Smooth muscle cell (in vitro differentiated cells): ENCODE data around the gene TNRC6C. TPM values are rescaled to one million over a fixed set of nuclear protein-coding genes. Genes with fewer than 3 reads are reported as not detected.

Experiments
- DNase-seq: peaks from one replicate; lab custom pipeline; 2025; ENCODE audit not compliant: unreplicated experiment; lab: John Stamatoyannopoulos, UW
- H2AFZ ChIP-seq: fragments of 200-600 bp; sonication (generic); 2 replicates; pipeline ENCODE4 v1.6.0; 2016; ENCODE audit warnings: antibody characterized with exemption, low read depth, mild to moderate bottlenecking
- H3F3A ChIP-seq: fragments of 200-600 bp; sonication (generic); 2 replicates; pipeline ENCODE4 v1.6.0; 2017; ENCODE audit warnings: antibody characterized with exemption, low read depth
- H3K27ac ChIP-seq: fragments of 200-600 bp; sonication (generic); 2 replicates; pipeline ENCODE4 v1.5.1; 2016; ENCODE audit warnings: low read depth, mild to moderate bottlenecking
- H3K27me3 ChIP-seq: fragments of 200-600 bp; sonication (generic); 2 replicates; pipeline ENCODE4 v1.6.1; 2016; ENCODE audit warnings: low read depth, mild to moderate bottlenecking
- H3K36me3 ChIP-seq: fragments of 200-600 bp; sonication (generic); 2 replicates; pipeline ENCODE4 v1.5.1; 2016; ENCODE audit warnings: low read depth
- H3K4me1 ChIP-seq: fragments of 200-600 bp; sonication (generic); 2 replicates; pipeline ENCODE4 v1.5.1; 2016; ENCODE audit warnings: low read depth
- H3K4me2 ChIP-seq: fragments of 200-600 bp; sonication (generic); 2 replicates; pipeline ENCODE4 v1.6.0; 2016; ENCODE audit warnings: mild to moderate bottlenecking
- H3K4me3 ChIP-seq: fragments of 200-600 bp; sonication (generic); 2 replicates; pipeline ENCODE4 v1.5.1; 2016; ENCODE audit warnings: mild to moderate bottlenecking
- H3K79me2 ChIP-seq: fragments of 200-600 bp; sonication (generic); 2 replicates; pipeline ENCODE4 v1.6.0; 2016; ENCODE audit warnings: low read depth, mild to moderate bottlenecking
- H3K9ac ChIP-seq: fragments of 200-600 bp; sonication (generic); 2 replicates; pipeline ENCODE4 v1.6.0; 2016; ENCODE audit warnings: low read depth
- H3K9me3 ChIP-seq: fragments of 200-600 bp; sonication (generic); replicated peaks from 2 replicates; pipeline ENCODE4 v1.5.1; 2016; ENCODE audit warnings: low read depth
- H4K20me1 ChIP-seq: fragments of 200-600 bp; sonication (generic); 2 replicates; pipeline ENCODE4 v1.6.0; 2016; ENCODE audit warnings: low read depth
- WGBS: methylation state at CpG from one replicate; pipeline ENCODE4 v1.1.7; 2016; ENCODE audit warnings: low lambda C conversion rate; 5-methylcytosine and 5-hydroxymethylcytosine counted together
- polyA plus RNA-seq: library from polyadenylated mRNA; unstranded; fragments of >200 nt; fragmentation: Nextera tagmentation; extraction: Ambion mirVana; gene quantifications from 2 replicates; pipeline ENCODE4 v1.2.1, GENCODE V29; 2016
- total RNA-seq: library from RNA; depleted of rRNA; stranded (reverse); fragments of >200 nt; gene quantifications from 2 replicates; pipeline ENCODE4 v1.2.3, GENCODE V29; 2014
- TF ChIP-seq, protein P1 (sequence below): fragments of 200-600 bp; sonication (generic); IDR thresholded peaks from 2 replicates; pipeline ENCODE4 v1.5.1; 2017; ENCODE audit warnings: borderline replicate concordance, mild to moderate bottlenecking, antibody characterized with exemption; ENCODE audit not compliant: insufficient read depth, poor library complexity, severe bottlenecking

The TNRC6C gene
- total and polyA plus RNA-seq, 2 experiments from 2014 or later: 2.4 to 3.9 TPM

DNA sequence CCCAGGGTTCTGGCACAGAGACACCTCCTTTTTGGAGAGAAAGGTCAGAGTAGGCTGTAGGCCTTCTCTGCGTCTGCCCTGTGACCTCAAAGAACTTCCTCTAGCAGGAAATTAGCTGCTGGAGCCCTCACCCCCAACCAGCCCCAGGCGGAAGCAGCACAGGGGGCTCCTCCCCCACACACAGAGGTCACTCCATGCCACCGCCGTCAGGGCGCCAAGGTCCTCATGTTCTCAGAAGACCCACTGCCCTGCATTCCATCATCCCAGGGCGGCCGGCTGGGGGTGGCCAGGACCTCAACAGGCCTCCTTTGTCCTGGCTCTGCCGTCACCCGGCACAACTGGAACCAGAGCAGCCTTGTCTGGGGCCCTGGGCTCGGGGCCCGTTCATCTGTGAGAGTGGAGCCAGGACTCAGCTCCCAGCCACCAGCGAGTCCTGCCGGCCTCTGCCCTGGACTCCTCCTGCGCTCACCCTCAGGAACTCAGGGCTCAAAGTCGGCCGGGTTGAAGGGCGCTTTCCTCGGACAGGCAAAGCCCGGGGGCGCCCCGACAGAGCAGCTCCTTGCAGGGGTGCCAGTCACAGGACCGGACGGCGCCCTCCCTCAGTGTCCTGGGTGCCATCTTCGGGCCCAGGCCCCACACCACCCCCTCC lies 168.9 kb downstream of the TNRC6C start:
- Histone ChIP-seq H3F3A (no peaks in the 10 kb centered on the region), H3K4me1 (peaks cover 13% of the 10 kb centered on the region), H3K27ac (no peak overlapping the region), H3K9ac (peak overlapping the region; percentile 66), H3K4me2 (peak overlapping the region; percentile 99), H4K20me1 (no peaks in the 10 kb centered on the region), H3K36me3 (no peaks in the 10 kb centered on the region), H2AFZ (peak overlapping the region; percentile 90), H3K4me3 (peak overlapping the region; percentile 91), H3K27me3 (peaks cover 17% of the 10 kb centered on the region), H3K79me2 (no peaks in the 10 kb centered on the region), H3K9me3 (no peaks in the 10 kb centered on the region)
- TF ChIP-seq, protein P1, sequence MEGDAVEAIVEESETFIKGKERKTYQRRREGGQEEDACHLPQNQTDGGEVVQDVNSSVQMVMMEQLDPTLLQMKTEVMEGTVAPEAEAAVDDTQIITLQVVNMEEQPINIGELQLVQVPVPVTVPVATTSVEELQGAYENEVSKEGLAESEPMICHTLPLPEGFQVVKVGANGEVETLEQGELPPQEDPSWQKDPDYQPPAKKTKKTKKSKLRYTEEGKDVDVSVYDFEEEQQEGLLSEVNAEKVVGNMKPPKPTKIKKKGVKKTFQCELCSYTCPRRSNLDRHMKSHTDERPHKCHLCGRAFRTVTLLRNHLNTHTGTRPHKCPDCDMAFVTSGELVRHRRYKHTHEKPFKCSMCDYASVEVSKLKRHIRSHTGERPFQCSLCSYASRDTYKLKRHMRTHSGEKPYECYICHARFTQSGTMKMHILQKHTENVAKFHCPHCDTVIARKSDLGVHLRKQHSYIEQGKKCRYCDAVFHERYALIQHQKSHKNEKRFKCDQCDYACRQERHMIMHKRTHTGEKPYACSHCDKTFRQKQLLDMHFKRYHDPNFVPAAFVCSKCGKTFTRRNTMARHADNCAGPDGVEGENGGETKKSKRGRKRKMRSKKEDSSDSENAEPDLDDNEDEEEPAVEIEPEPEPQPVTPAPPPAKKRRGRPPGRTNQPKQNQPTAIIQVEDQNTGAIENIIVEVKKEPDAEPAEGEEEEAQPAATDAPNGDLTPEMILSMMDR: no peak
- no peak for DNase-seq
- 10% methylated on average over 25 of the region's 25 CpGs for WGBS

DNA sequence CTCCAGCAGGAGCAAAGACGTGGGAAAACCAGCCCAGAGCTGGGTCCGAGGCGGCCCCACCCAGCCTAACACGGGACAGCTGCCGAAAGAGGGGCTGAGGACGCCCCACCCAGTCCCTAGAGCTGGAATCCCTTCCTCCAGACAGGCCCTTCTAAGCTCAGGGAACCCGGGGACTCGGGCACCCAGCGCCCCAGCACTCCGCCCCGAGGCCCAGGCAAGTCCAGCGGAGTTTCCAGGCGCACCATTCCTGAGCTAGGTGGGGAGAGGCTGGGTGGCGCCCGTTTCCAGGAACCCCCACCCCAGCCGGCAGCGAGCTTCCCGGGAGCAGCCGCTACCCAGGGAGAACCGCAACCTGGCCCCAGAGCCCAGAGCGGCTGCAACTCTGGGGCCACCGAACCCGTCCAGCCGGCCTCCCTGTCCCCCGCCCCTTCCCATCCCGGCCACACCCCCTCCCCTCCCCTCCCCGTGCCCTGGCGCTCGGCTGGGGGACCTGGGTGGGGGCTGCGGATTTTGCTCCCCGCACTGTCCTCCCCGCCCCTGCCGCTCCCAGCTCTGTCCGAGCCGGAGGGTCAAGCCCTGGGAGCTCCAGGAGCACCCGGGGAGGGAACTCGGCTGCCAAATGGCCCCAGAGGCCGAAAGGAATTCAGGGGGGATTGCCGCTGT lies 169.5 kb downstream of the TNRC6C start:
- peak overlapping the region; percentile 66 for H3K9ac ChIP-seq
- TF ChIP-seq, protein P1: no peak
- peak overlapping the region; percentile 91 for H3K4me3 ChIP-seq
- peak overlapping the region; percentile 90 for H2AFZ ChIP-seq
- no peaks in the 10 kb centered on the region for H3F3A ChIP-seq
- H4K20me1 ChIP-seq: no peaks in the 10 kb centered on the region
- peaks cover 18% of the 10 kb centered on the region for H3K27me3 ChIP-seq
- H3K27ac ChIP-seq: no peak overlapping the region
- H3K4me1 ChIP-seq: peaks cover 13% of the 10 kb centered on the region
- no peaks in the 10 kb centered on the region for H3K9me3 ChIP-seq
- no peaks in the 10 kb centered on the region for H3K36me3 ChIP-seq
- peak; percentile 43 for DNase-seq
- WGBS: 2% methylated on average over 24 of the region's 39 CpGs
- no peaks in the 10 kb centered on the region for H3K79me2 ChIP-seq
- peak overlapping the region; percentile 99 for H3K4me2 ChIP-seq

DNA sequence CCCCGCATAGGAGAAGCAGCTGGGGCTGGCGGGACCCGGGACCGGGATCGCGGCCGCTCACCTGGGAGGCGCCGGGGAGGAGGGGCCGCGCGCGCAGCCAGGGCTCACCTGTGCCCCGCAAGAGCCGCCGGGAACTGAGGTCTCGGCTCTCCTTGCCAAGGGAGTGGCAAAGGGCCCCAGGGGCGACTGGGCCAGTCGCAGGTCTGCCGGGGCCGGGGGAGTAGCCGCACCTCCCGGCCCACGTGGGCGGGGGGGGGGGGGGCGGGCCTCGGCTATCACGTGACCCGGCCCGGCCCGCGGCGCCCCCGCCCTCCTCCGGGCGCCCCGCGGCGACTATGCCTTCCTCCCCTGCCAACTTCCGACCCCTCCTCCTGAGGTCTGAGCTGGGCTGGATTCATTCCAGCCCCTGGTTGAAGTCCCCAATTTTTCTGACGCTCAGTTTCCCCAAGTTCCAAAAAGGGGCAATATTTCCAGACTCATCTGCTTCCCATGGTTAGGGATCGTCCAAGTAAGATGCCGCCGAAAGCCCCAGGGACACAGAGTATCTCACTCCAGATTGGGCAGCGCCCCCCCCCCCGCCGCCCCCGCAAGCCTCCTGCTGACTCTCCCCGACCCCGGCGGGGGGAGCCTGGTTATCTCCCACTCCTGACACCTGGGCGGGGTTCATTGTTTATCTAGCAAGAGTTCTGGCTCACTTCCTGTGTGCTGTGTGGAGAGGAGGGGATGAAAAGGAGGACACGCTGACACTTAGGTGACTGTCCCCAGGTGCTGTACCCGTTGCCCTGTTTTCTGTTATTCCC lies 170.2 kb downstream of the TNRC6C start, which contains the start of gene TMC6:
TMC6 (minus strand) TSS at position 205 of the 800 bp plus-strand sequence. CDS start 1,923 bp downstream, outside the sequence.
- DNase-seq: no peak
- Histone ChIP-seq H2AFZ (peak within 1 kb of the TSS; percentile 90), H3K9me3 (no peaks in the 10 kb centered on the region), H3K79me2 (no peaks in the 10 kb centered on the region), H3F3A (no peaks in the 10 kb centered on the region), H3K4me2 (peak within 1 kb of the TSS; percentile 99), H3K27ac (no peak within 1 kb of the TSS), H3K9ac (peak within 1 kb of the TSS; percentile 66), H4K20me1 (no peaks in the 10 kb centered on the region), H3K36me3 (no peaks in the 10 kb centered on the region), H3K27me3 (peaks cover 18% of the 10 kb centered on the region), H3K4me1 (peaks cover 13% of the 10 kb centered on the region), H3K4me3 (peak within 1 kb of the TSS; percentile 91)
- WGBS: 8% methylated on average over 29 of the region's 54 CpGs
- TF ChIP-seq, protein P1: no peak
